SK-N-SH (cell line): ENCODE data around the gene COX7A2. TPM values are rescaled to one million over a fixed set of nuclear protein-coding genes. Genes with fewer than 3 reads are reported as not detected.

ENCODE experiments used
- CTCF ChIA-PET: fragments of 300-600, 350-600 bp; formaldehyde crosslinking; extraction: SDS; loops from one replicate; lab custom pipeline; 2021; lab: Yijun Ruan, JAX
- POLR2A ChIA-PET: fragments of 350-600 bp; sonication (Branson Sonifier 250); formaldehyde crosslinking; extraction: SDS; loops from one replicate; lab custom pipeline; 2020; ENCODE audit warnings: antibody characterized with exemption, inconsistent platforms; lab: Yijun Ruan, JAX
- DNase-seq: peaks from one replicate; pipeline ENCODE4 v3.0.0; 2012
- H2AFZ ChIP-seq: fragments of 200-600 bp; sonication (generic); 2 replicates; pipeline ENCODE4 v1.8.1; 2016; ENCODE audit warnings: antibody characterized with exemption, mild to moderate bottlenecking, low read depth
- H3F3A ChIP-seq: fragments of 200-600 bp; sonication (generic); replicated peaks from 2 replicates; pipeline ENCODE3; 2016; ENCODE audit warnings: antibody characterized with exemption, mild to moderate bottlenecking; ENCODE audit not compliant: insufficient read depth
- H3K27ac ChIP-seq, 2 experiments: fragments of 200-500 bp in 1 of 2; fragments of 200-600 bp in 1 of 2; sonication (Bioruptor generic) in 1 of 2; sonication (generic), shearing (Covaris generic) in 1 of 2; 2 replicates each; pipeline versions ENCODE4 v1.5.1 to v1.6.1; 2014 to 2016; ENCODE audit warnings: low read depth in 2 of 2, inconsistent platforms in 1 of 2, low read length in 1 of 2, mild to moderate bottlenecking in 1 of 2, mixed read lengths in 1 of 2
- H3K27me3 ChIP-seq: fragments of 200-600 bp; sonication (generic), shearing (Covaris generic); 2 replicates; pipeline ENCODE4 v1.6.1; 2016; ENCODE audit warnings: mixed run types; ENCODE audit not compliant: insufficient read depth
- H3K36me3 ChIP-seq, 2 experiments: fragments of 200-500 bp in 1 of 2; fragments of 200-600 bp in 1 of 2; sonication (Bioruptor generic) in 1 of 2; sonication (generic) in 1 of 2; replicated peaks in 1 of 2; 2 replicates each; pipeline versions ENCODE3 to v1.5.1; 2014 to 2016; ENCODE audit warnings: low read length in 1 of 2, mild to moderate bottlenecking in 1 of 2; ENCODE audit not compliant: insufficient read depth in 2 of 2, control insufficient read depth in 1 of 2
- H3K4me1 ChIP-seq, 2 experiments: fragments of 200-500 bp in 1 of 2; fragments of 200-600 bp in 1 of 2; sonication (Bioruptor generic) in 1 of 2; sonication (generic), shearing (Covaris generic) in 1 of 2; 2 replicates each; pipeline versions ENCODE4 v1.5.1 to v1.6.1; 2014 to 2016; ENCODE audit warnings: low read depth in 1 of 2, low read length in 1 of 2, mixed run types in 1 of 2; ENCODE audit not compliant: insufficient read depth in 2 of 2, control insufficient read depth in 1 of 2
- H3K4me2 ChIP-seq: fragments of 200-600 bp; sonication (generic), shearing (Covaris generic); 2 replicates; pipeline ENCODE4 v1.6.1; 2017; ENCODE audit warnings: mixed run types
- H3K4me3 ChIP-seq, 2 experiments: fragments of 200-500 bp in 1 of 2; fragments of 200-600 bp in 1 of 2; sonication (Bioruptor generic) in 1 of 2; sonication (generic), shearing (Covaris generic) in 1 of 2; 2 replicates each; pipeline versions ENCODE4 v1.5.1 to v1.8.1; 2014 to 2016; ENCODE audit warnings: low read depth in 2 of 2, inconsistent platforms in 1 of 2, low read length in 1 of 2, mild to moderate bottlenecking in 1 of 2, mixed read lengths in 1 of 2, moderate library complexity in 1 of 2
- H3K79me2 ChIP-seq: fragments of 200-600 bp; sonication (generic); 2 replicates; pipeline ENCODE4 v1.8.1; 2017; ENCODE audit warnings: mild to moderate bottlenecking; ENCODE audit not compliant: insufficient read depth
- H3K9ac ChIP-seq: fragments of 200-600 bp; sonication (generic); 2 replicates; pipeline ENCODE4 v1.6.1; 2017; ENCODE audit warnings: mixed run types
- H3K9me2 ChIP-seq: fragments of 200-600 bp; sonication (generic); 2 replicates; pipeline ENCODE4 v1.6.1; 2017; ENCODE audit warnings: mixed run types
- H3K9me3 ChIP-seq: fragments of 200-600 bp; sonication (generic); 2 replicates; pipeline ENCODE4 v1.6.1; 2017; ENCODE audit warnings: mixed run types, mild to moderate bottlenecking, moderate library complexity
- H4K20me1 ChIP-seq: fragments of 200-600 bp; sonication (generic); 2 replicates; pipeline ENCODE4 v1.6.1; 2017; ENCODE audit warnings: mild to moderate bottlenecking, mixed run types; ENCODE audit not compliant: insufficient read depth
- CHD2 ChIP-seq: fragments of 150-350 bp; IDR thresholded peaks from 2 replicates; pipeline ENCODE4 v1.6.1; 2018; ENCODE audit warnings: low read length; ENCODE audit not compliant: partially characterized antibody
- EP300 ChIP-seq, 2 experiments: IDR thresholded peaks; 2 replicates each; pipeline versions ENCODE4 v1.4.0 to v1.6.1; 2012; ENCODE audit warnings: borderline replicate concordance in 1 of 2, low read depth in 1 of 2, low read length in 1 of 2
- FOSL2 ChIP-seq: IDR thresholded peaks from 2 replicates; pipeline ENCODE4 v1.4.0; 2012; ENCODE audit warnings: low read depth, mild to moderate bottlenecking, moderate library complexity, borderline replicate concordance
- IRF3 ChIP-seq: fragments of 150-350 bp; IDR thresholded peaks from 2 replicates; pipeline ENCODE4 v1.6.1; 2016; ENCODE audit warnings: mild to moderate bottlenecking, low read depth, low read length
- MEF2A ChIP-seq: IDR thresholded peaks from 2 replicates; pipeline ENCODE4 v1.4.0; 2012; ENCODE audit warnings: low read depth, borderline replicate concordance
- MXI1 ChIP-seq: IDR thresholded peaks from 2 replicates; pipeline ENCODE4 v1.6.1; 2012; ENCODE audit warnings: mild to moderate bottlenecking, low read depth, low read length, improper control_type of control experiment
- NRF1 ChIP-seq: IDR thresholded peaks from 2 replicates; pipeline ENCODE4 v1.6.1; 2012; ENCODE audit warnings: low read depth, mild to moderate bottlenecking, low read length
- POLR2AphosphoS5 ChIP-seq: IDR thresholded peaks from 2 replicates; pipeline ENCODE4 v1.6.1; 2012; ENCODE audit warnings: low read depth, low read length
- RAD21 ChIP-seq: IDR thresholded peaks from 2 replicates; pipeline ENCODE4 v1.6.1; 2012; ENCODE audit warnings: mild to moderate bottlenecking, low read length
- RCOR1 ChIP-seq: fragments of 150-350 bp; IDR thresholded peaks from 2 replicates; pipeline ENCODE4 v1.6.1; 2017; ENCODE audit warnings: antibody characterized with exemption, low read length
- RFX5 ChIP-seq: IDR thresholded peaks from 2 replicates; pipeline ENCODE4 v1.6.1; 2012; ENCODE audit warnings: mild to moderate bottlenecking, improper control_type of control experiment, low read length
- SIN3A ChIP-seq: IDR thresholded peaks from 2 replicates; pipeline ENCODE4 v1.6.1; 2012; ENCODE audit warnings: low read depth, mild to moderate bottlenecking, low read length, moderate library complexity, borderline replicate concordance
- SMC3 ChIP-seq: IDR thresholded peaks from 2 replicates; pipeline ENCODE4 v1.6.1; 2012; ENCODE audit warnings: low read depth, low read length, improper control_type of control experiment
- TAF1 ChIP-seq: IDR thresholded peaks from 2 replicates; pipeline ENCODE4 v1.6.1; 2012; ENCODE audit warnings: low read depth, mild to moderate bottlenecking, low read length, moderate library complexity, borderline replicate concordance
- USF1 ChIP-seq: IDR thresholded peaks from 2 replicates; pipeline ENCODE4 v1.4.0; 2012; ENCODE audit warnings: low read depth, borderline replicate concordance
- ZBTB33 ChIP-seq: IDR thresholded peaks from 2 replicates; pipeline ENCODE4 v1.4.0; 2012; ENCODE audit warnings: low read depth, borderline replicate concordance
- WGBS: methylation state at CpG from one replicate; pipeline ENCODE4 v1.1.6; 2017; ENCODE audit warnings: low lambda C conversion rate; 5-methylcytosine and 5-hydroxymethylcytosine counted together
- polyA plus RNA-seq, 3 experiments: library from polyadenylated mRNA; depleted of rRNA; stranded (reverse); fragments of >200 nt; gene quantifications; 2 replicates each; pipeline ENCODE4 v1.2.3, GENCODE V29; 2012
- TF ChIP-seq, protein P1 (sequence below): IDR thresholded peaks from 2 replicates; pipeline ENCODE4 v1.4.0; 2012; ENCODE audit warnings: low read depth
- TF ChIP-seq, protein P2 (sequence below): fragments of 200-600 bp; sonication (generic); IDR thresholded peaks from 2 replicates; pipeline ENCODE4 v1.6.1; 2017; ENCODE audit warnings: antibody characterized with exemption, mild to moderate bottlenecking, moderate library complexity

Gene COX7A2
- polyA plus RNA-seq, 1 of the 3 experiments (the other 2 are of a cell fraction): 431 TPM

DNA sequence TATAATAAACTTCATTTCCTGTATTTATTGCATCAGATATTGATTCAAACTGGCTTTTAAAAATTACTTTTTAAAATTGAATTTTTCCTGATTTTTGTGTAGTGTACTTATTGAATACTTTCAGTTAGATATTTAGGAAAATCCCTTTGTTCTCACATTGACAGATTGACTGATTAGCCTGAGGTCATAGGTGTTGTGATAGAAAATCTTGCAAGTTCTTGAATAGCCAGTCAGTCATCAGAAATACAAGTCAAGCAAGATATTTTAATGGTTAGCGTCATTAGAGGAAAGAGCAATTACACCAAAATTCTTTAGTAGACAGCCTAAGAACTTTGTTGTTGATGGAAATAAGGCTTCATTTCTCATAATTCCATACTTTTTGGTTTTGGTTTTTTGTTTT lies 44.4 kb upstream of the COX7A2 start:
- WGBS: 90% methylated on average over 1 of the region's 1 CpG
- ChIA-PET POLR2A (no interaction called here), CTCF (no interaction called here)
- no peak for DNase-seq
- TF ChIP-seq, protein P1, sequence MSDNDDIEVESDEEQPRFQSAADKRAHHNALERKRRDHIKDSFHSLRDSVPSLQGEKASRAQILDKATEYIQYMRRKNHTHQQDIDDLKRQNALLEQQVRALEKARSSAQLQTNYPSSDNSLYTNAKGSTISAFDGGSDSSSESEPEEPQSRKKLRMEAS: no peak
- TF ChIP-seq, protein P2, sequence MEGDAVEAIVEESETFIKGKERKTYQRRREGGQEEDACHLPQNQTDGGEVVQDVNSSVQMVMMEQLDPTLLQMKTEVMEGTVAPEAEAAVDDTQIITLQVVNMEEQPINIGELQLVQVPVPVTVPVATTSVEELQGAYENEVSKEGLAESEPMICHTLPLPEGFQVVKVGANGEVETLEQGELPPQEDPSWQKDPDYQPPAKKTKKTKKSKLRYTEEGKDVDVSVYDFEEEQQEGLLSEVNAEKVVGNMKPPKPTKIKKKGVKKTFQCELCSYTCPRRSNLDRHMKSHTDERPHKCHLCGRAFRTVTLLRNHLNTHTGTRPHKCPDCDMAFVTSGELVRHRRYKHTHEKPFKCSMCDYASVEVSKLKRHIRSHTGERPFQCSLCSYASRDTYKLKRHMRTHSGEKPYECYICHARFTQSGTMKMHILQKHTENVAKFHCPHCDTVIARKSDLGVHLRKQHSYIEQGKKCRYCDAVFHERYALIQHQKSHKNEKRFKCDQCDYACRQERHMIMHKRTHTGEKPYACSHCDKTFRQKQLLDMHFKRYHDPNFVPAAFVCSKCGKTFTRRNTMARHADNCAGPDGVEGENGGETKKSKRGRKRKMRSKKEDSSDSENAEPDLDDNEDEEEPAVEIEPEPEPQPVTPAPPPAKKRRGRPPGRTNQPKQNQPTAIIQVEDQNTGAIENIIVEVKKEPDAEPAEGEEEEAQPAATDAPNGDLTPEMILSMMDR: no peak
- no peak for TF ChIP-seq FOSL2
- Histone ChIP-seq H3K27ac (no peak overlapping the region), H2AFZ (no peak overlapping the region), H3K4me1 (no peaks in the 10 kb centered on the region; a peak in 3 of 4 replicates), H3K4me3 (no peak overlapping the region), H3F3A (peaks cover 7% of the 10 kb centered on the region), H3K9ac (no peak overlapping the region), H3K9me2 (no peaks in the 10 kb centered on the region), H3K27me3 (no peaks in the 10 kb centered on the region), H3K36me3 (no peaks in the 10 kb centered on the region), H4K20me1 (peaks cover 10% of the 10 kb centered on the region), H3K79me2 (peaks cover 27% of the 10 kb centered on the region), H3K4me2 (no peak overlapping the region), H3K9me3 (no peaks in the 10 kb centered on the region)

GRCh38 chr6:75287424-75287823 lies 43.8 kb upstream of the COX7A2 start:
- H2AFZ ChIP-seq: no peak overlapping the region
- H4K20me1 ChIP-seq: peaks cover 16% of the 10 kb centered on the region
- no peaks in the 10 kb centered on the region for H3K36me3 ChIP-seq
- peaks cover 33% of the 10 kb centered on the region for H3K79me2 ChIP-seq
- 96% methylated on average over 1 of the region's 1 CpG for WGBS
- no peak overlapping the region for H3K27ac ChIP-seq
- peaks cover 0 to 5% of the 10 kb centered on the region in 2 experiments; a peak in 3 of 4 replicates for H3K4me1 ChIP-seq
- no peak overlapping the region for H3K9ac ChIP-seq
- H3F3A ChIP-seq: peaks cover 7% of the 10 kb centered on the region
- H3K9me3 ChIP-seq: no peaks in the 10 kb centered on the region
- DNase-seq: no peak
- TF ChIP-seq ZBTB33 (no peak), TAF1 (no peak), MEF2A (no peak), POLR2AphosphoS5 (no peak), RFX5 (no peak), IRF3 (no peak), SIN3A (no peak), FOSL2 (no peak), MXI1 (no peak), USF1 (no peak), RAD21 (no peak), NRF1 (no peak), CHD2 (no peak), SMC3 (no peak), RCOR1 (no peak), EP300 (IDR thresholded peaks at IDR 0.05; ENCODE audit: borderline replicate concordance in 1 of 2, low read depth in 1 of 2, low read length in 1 of 2) (no peak)
- TF ChIP-seq, protein P2: no peak
- TF ChIP-seq, protein P1: no peak
- ChIA-PET CTCF (no interaction called here), POLR2A (no interaction called here)
- no peak overlapping the region for H3K4me2 ChIP-seq
- H3K4me3 ChIP-seq: no peak overlapping the region
- H3K27me3 ChIP-seq: no peaks in the 10 kb centered on the region
- H3K9me2 ChIP-seq: no peaks in the 10 kb centered on the region
